ENCODE results near the gene MSANTD2.
"Not testable (repeated sequence)": the region's sequence is repeated elsewhere in the genome, so short reads cannot be mapped to it uniquely, and the experiment has no call there.

The MSANTD2 gene

GRCh38 chr11:124776865-124777645, 23.2 kb downstream of the MSANTD2 start:
- no peak for DNase-seq (ENCODE audit: low read depth in 2 of 2)

GRCh38 chr11:124770959-124771358, 29.2 kb downstream of the MSANTD2 start:
- DNase-seq (ENCODE audit: low read depth in 2 of 2): not testable (repeated sequence)

GRCh38 chr11:124769806-124770774, 30.1 kb downstream of the MSANTD2 start:
- no peak for DNase-seq (ENCODE audit: low read depth in 2 of 2)

- DNase-seq (ENCODE audit: low read depth in 2 of 2): no peak
These were observed 31.3 kb downstream of the MSANTD2 start for GRCh38 chr11:124768914-124769313.

- no peak for DNase-seq (ENCODE audit: low read depth in 2 of 2)
These were observed 34.0 kb downstream of the MSANTD2 start for GRCh38 chr11:124766156-124766555.

GRCh38 chr11:124763156-124763947, 36.9 kb downstream of the MSANTD2 start:
- peak; percentile 68 to 86 for DNase-seq (ENCODE audit: low read depth in 2 of 2)

- no peak for DNase-seq (ENCODE audit: low read depth in 2 of 2)
These were observed 37.5 kb downstream of the MSANTD2 start for GRCh38 chr11:124762624-124763155.

GRCh38 chr11:124762105-124762623, 38.0 kb downstream of the MSANTD2 start, which contains the start of gene ESAM:
ESAM (minus strand) TSS chr11:124762290; CDS start chr11:124762154, 136 bp downstream.
- peak in 1 of 2 donors; percentile 48 for DNase-seq (ENCODE audit: low read depth in 2 of 2)

- DNase-seq (ENCODE audit: low read depth in 2 of 2): no peak
These were observed 38.7 kb downstream of the MSANTD2 start for GRCh38 chr11:124761301-124762104.

- DNase-seq (ENCODE audit: low read depth in 2 of 2): no peak
These were observed 39.4 kb downstream of the MSANTD2 start for GRCh38 chr11:124760806-124761205.

GRCh38 chr11:124760205-124760652, 40.0 kb downstream of the MSANTD2 start:
- DNase-seq (ENCODE audit: low read depth in 2 of 2): no peak

GRCh38 chr11:124759266-124760204, 40.7 kb downstream of the MSANTD2 start:
- no peak for DNase-seq (ENCODE audit: low read depth in 2 of 2)

GRCh38 chr11:124758355-124759265, 41.6 kb downstream of the MSANTD2 start:
- peak in 1 of 2 donors; percentile 41 for DNase-seq (ENCODE audit: low read depth in 2 of 2)

GRCh38 chr11:124757320-124757719, 42.9 kb downstream of the MSANTD2 start:
- no peak for DNase-seq (ENCODE audit: low read depth in 2 of 2)

- DNase-seq (ENCODE audit: low read depth in 2 of 2): no peak
These were observed 43.4 kb downstream of the MSANTD2 start for GRCh38 chr11:124756753-124757227.

- no peak for DNase-seq (ENCODE audit: low read depth in 2 of 2)
These were observed 44.0 kb downstream of the MSANTD2 start for GRCh38 chr11:124756033-124756752.

- no peak for DNase-seq (ENCODE audit: low read depth in 2 of 2)
These were observed 45.5 kb downstream of the MSANTD2 start for GRCh38 chr11:124754710-124755109.

All from stimulated activated CD8-positive, alpha-beta memory T cell treated with anti-CD3 and anti-CD28 coated beads, Interleukin-7, amount 100 ng/mL, for 1 hour (primary cell).